Measurements from ENCODE around the gene ZNF318.

GRCh38 chr6:43304882-43305281, 64.6 kb downstream of the ZNF318 start:
- no peak for TF ChIP-seq CTCF (IDR thresholded peaks at IDR 0.05)
- TF ChIP-seq EP300 (IDR thresholded peaks at IDR 0.05), result no peak
